ENCODE results near the gene PDPK1. TPM values are rescaled to one million over a fixed set of nuclear protein-coding genes. Genes with fewer than 3 reads are reported as not detected.

Gene PDPK1
- total RNA-seq, 1 donor from 2014 or later: 13.9 TPM

- Histone ChIP-seq H3K79me2 (ENCODE audit: low read depth) (peaks cover 9% of the 10 kb centered on the region), H3K4me3 (no peak overlapping the region), H4K20me1 (ENCODE audit: low read depth) (peaks cover 1% of the 10 kb centered on the region), H3K36me3 (no peaks in the 10 kb centered on the region), H3K4me1 (no peaks in the 10 kb centered on the region), H3K9ac (no peak overlapping the region), H3K27me3 (no peaks in the 10 kb centered on the region), H3K4me2 (no peak overlapping the region), H2AFZ (replicated peaks) (no peak overlapping the region), H3F3A (ENCODE audit: low read depth) (peaks cover 11% of the 10 kb centered on the region), H3K9me3 (ENCODE audit: low read depth) (no peaks in the 10 kb centered on the region), H3K27ac (no peak overlapping the region)
- DNase-seq (ENCODE audit: low spot score): no peak
- H3K36me3 Mint-ChIP-seq: no peaks in the 10 kb centered on the region
- no peak overlapping the region for H3K4me3 Mint-ChIP-seq
- H3K9me3 Mint-ChIP-seq: no peaks in the 10 kb centered on the region
- H3K4me1 Mint-ChIP-seq: peaks cover 5% of the 10 kb centered on the region
- no peak overlapping the region for H3K27ac Mint-ChIP-seq
- peaks cover 5% of the 10 kb centered on the region for H3K27me3 Mint-ChIP-seq (ENCODE audit: insufficient read depth, low read depth)
- TF ChIP-seq EZH2 (IDR thresholded peaks at IDR 0.05) (no peak), CTCF (IDR thresholded peaks at IDR 0.05) (no peak), EZH2phosphoT487 (IDR thresholded peaks at IDR 0.05) (no peak)
These were observed 11.7 kb upstream of the PDPK1 start for GRCh38 chr16:2526135-2526534.

GRCh38 chr16:2527071-2527783 lies 10.6 kb upstream of the PDPK1 start:
- no peaks in the 10 kb centered on the region for H3K79me2 ChIP-seq (ENCODE audit: low read depth)
- no peaks in the 10 kb centered on the region for H3K36me3 Mint-ChIP-seq
- no peak overlapping the region for H3K27ac Mint-ChIP-seq
- H3K9me3 Mint-ChIP-seq: no peaks in the 10 kb centered on the region
- H3K4me3 Mint-ChIP-seq: no peak overlapping the region
- H3K27me3 Mint-ChIP-seq (ENCODE audit: insufficient read depth, low read depth): peaks cover 8% of the 10 kb centered on the region
- peaks cover 6% of the 10 kb centered on the region for H3K4me1 Mint-ChIP-seq
- H3K4me3 ChIP-seq: no peak overlapping the region
- no peaks in the 10 kb centered on the region for H3K9me3 ChIP-seq (ENCODE audit: low read depth)
- no peaks in the 10 kb centered on the region for H3K27me3 ChIP-seq
- H3K27ac ChIP-seq: no peak overlapping the region
- TF ChIP-seq CTCF (IDR thresholded peaks at IDR 0.05): no peak
- no peak for TF ChIP-seq EZH2phosphoT487 (IDR thresholded peaks at IDR 0.05)
- TF ChIP-seq EZH2 (IDR thresholded peaks at IDR 0.05): no peak
- no peaks in the 10 kb centered on the region for H4K20me1 ChIP-seq (ENCODE audit: low read depth)
- no peak overlapping the region for H3K9ac ChIP-seq
- H3K36me3 ChIP-seq: no peaks in the 10 kb centered on the region
- H3F3A ChIP-seq (ENCODE audit: low read depth): peaks cover 11% of the 10 kb centered on the region
- DNase-seq (ENCODE audit: low spot score): no peak
- H2AFZ ChIP-seq (replicated peaks): no peak overlapping the region
- no peaks in the 10 kb centered on the region for H3K4me1 ChIP-seq
- H3K4me2 ChIP-seq: no peak overlapping the region

GRCh38 chr16:2527784-2528100 lies 10.1 kb upstream of the PDPK1 start:
- Mint-ChIP-seq H3K9me3 (no peaks in the 10 kb centered on the region), H3K27ac (no peak overlapping the region), H3K27me3 (ENCODE audit: insufficient read depth, low read depth) (peaks cover 10% of the 10 kb centered on the region), H3K4me1 (peaks cover 6% of the 10 kb centered on the region), H3K36me3 (no peaks in the 10 kb centered on the region), H3K4me3 (no peak overlapping the region)
- Histone ChIP-seq H2AFZ (replicated peaks) (no peak overlapping the region), H3K36me3 (no peaks in the 10 kb centered on the region), H3K27me3 (peaks cover 3% of the 10 kb centered on the region), H4K20me1 (ENCODE audit: low read depth) (no peaks in the 10 kb centered on the region), H3K9me3 (ENCODE audit: low read depth) (no peaks in the 10 kb centered on the region), H3F3A (ENCODE audit: low read depth) (peaks cover 11% of the 10 kb centered on the region), H3K9ac (no peak overlapping the region), H3K27ac (no peak overlapping the region), H3K4me1 (no peaks in the 10 kb centered on the region), H3K79me2 (ENCODE audit: low read depth) (no peaks in the 10 kb centered on the region), H3K4me3 (no peak overlapping the region), H3K4me2 (no peak overlapping the region)
- TF ChIP-seq EZH2 (IDR thresholded peaks at IDR 0.05): no peak
- no peak for TF ChIP-seq EZH2phosphoT487 (IDR thresholded peaks at IDR 0.05)
- no peak for TF ChIP-seq CTCF (IDR thresholded peaks at IDR 0.05)
- no peak for DNase-seq (ENCODE audit: low spot score)
